H1 (cell line): ENCODE measurements around the gene PRMT1. TPM values are rescaled to one million over a fixed set of nuclear protein-coding genes. Genes with fewer than 3 reads are reported as not detected.

Experiments used
- BACH1 ChIP-seq: IDR thresholded peaks from 2 replicates; pipeline ENCODE4 v1.6.1; 2012; ENCODE audit warnings: low read length, improper control_type of control experiment
- BRCA1 ChIP-seq: IDR thresholded peaks from 2 replicates; pipeline ENCODE4 v1.6.1; 2012; ENCODE audit warnings: low read depth, low read length, improper control_type of control experiment
- CEBPB ChIP-seq: IDR thresholded peaks from 2 replicates; pipeline ENCODE4 v1.6.1; 2012; ENCODE audit warnings: low read depth, low read length
- CTBP2 ChIP-seq: IDR thresholded peaks from 2 replicates; pipeline ENCODE4 v1.7.0; 2011; ENCODE audit warnings: borderline replicate concordance, mild to moderate bottlenecking, moderate library complexity, mixed read lengths, low read length; ENCODE audit not compliant: insufficient read depth, insufficient read length
- EP300 ChIP-seq, 2 experiments: IDR thresholded peaks; 1 replicate in 1 of 2; 2 replicates in 1 of 2; pipeline ENCODE4 v1.6.1; 2011 to 2012; ENCODE audit warnings: low read depth in 2 of 2, low read length in 2 of 2, mild to moderate bottlenecking in 2 of 2, borderline replicate concordance in 1 of 2, inconsistent platforms in 1 of 2, moderate library complexity in 1 of 2
- GABPA ChIP-seq: IDR thresholded peaks from 2 replicates; pipeline ENCODE4 v1.6.1; 2011; ENCODE audit warnings: mild to moderate bottlenecking, low read length, moderate library complexity, borderline replicate concordance; ENCODE audit not compliant: insufficient read depth
- GTF2F1 ChIP-seq: IDR thresholded peaks from 2 replicates; pipeline ENCODE4 v1.6.1; 2012; ENCODE audit warnings: low read depth, low read length, improper control_type of control experiment, borderline replicate concordance
- KDM4A ChIP-seq: IDR thresholded peaks from one replicate; pipeline ENCODE4 v1.7.1; 2012; ENCODE audit warnings: low read depth, mild to moderate bottlenecking, moderate library complexity, low read length, inconsistent platforms; ENCODE audit not compliant: severe bottlenecking
- MAFK ChIP-seq: IDR thresholded peaks from 2 replicates; pipeline ENCODE4 v1.6.1; 2012; ENCODE audit warnings: low read depth, mild to moderate bottlenecking, improper control_type of control experiment, low read length
- POLR2AphosphoS5 ChIP-seq: IDR thresholded peaks from 2 replicates; pipeline ENCODE4 v1.6.1; 2011; ENCODE audit warnings: low read depth, low read length
- RNF2 ChIP-seq: fragments of 200-900, 300-1000 bp; sonication (generic); IDR thresholded peaks from 2 replicates; pipeline ENCODE4 v1.7.1; 2016; ENCODE audit warnings: borderline replicate concordance, low read depth, mild to moderate bottlenecking, antibody characterized with exemption, low read length; ENCODE audit not compliant: poor library complexity, severe bottlenecking; ENCODE audit errors: missing control alignments
- SAP30 ChIP-seq: fragments of 300-600 bp; sonication (generic); IDR thresholded peaks from 2 replicates; pipeline ENCODE4 v1.7.1; 2012; ENCODE audit warnings: low read length, moderate library complexity, mild to moderate bottlenecking, inconsistent platforms; ENCODE audit not compliant: insufficient read depth, insufficient replicate concordance
- SIN3A ChIP-seq, 2 experiments: IDR thresholded peaks in 1 of 2; conservative IDR thresholded peaks in 1 of 2; 2 replicates each; pipeline ENCODE4 v1.6.1; 2011 to 2012; ENCODE audit warnings: low read length in 2 of 2, improper control_type of control experiment in 1 of 2, low read depth in 1 of 2, mild to moderate bottlenecking in 1 of 2
- TCF12 ChIP-seq: IDR thresholded peaks from 2 replicates; pipeline ENCODE4 v1.6.1; 2011; ENCODE audit warnings: low read depth, mild to moderate bottlenecking, low read length
- YY1 ChIP-seq: IDR thresholded peaks from 2 replicates; pipeline ENCODE4 v1.6.1; 2011; ENCODE audit warnings: low read depth, mild to moderate bottlenecking, low read length
- ZNF274 ChIP-seq: IDR thresholded peaks from 2 replicates; pipeline ENCODE4 v1.7.0; 2012; ENCODE audit warnings: low read length, borderline replicate concordance; ENCODE audit errors: extremely low read depth
- polyA plus RNA-seq, 7 experiments: library from polyadenylated mRNA; depleted of rRNA in 3 of 7; stranded (reverse) in 5 of 7; unstranded in 2 of 7; fragments of >200 nt in 5 of 7; fragments of 200-250 nt in 2 of 7; gene quantifications; 1 replicate in 5 of 7; 2 replicates in 1 of 7; 4 replicates in 1 of 7; pipeline versions ENCODE4 v1.2.1 to v1.2.3, GENCODE V29; 2011 to 2013; ENCODE audit warnings: missing spikeins in 2 of 7, mixed read lengths in 2 of 7
- total RNA-seq: library from RNA; stranded (reverse); fragmentation: NEBNext Ultra II Directional; extraction: Animal tissue kit (Norgen Biotek cat#: 25700); gene quantifications from 2 replicates; pipeline ENCODE4 v1.2.1, GENCODE V29; 2021
- TF ChIP-seq, protein P1 (sequence below), 3 experiments: IDR thresholded peaks; 1 replicate in 2 of 3; 2 replicates in 1 of 3; pipeline versions ENCODE4 v1.5.1 to v1.6.1; 2011; ENCODE audit warnings: low read length in 3 of 3, mild to moderate bottlenecking in 3 of 3, inconsistent platforms in 2 of 3, low read depth in 1 of 3, moderate library complexity in 1 of 3; ENCODE audit not compliant: insufficient read depth in 1 of 3; ENCODE audit errors: control extremely low read depth in 1 of 3
- TF ChIP-seq, protein P2 (sequence below): IDR thresholded peaks from 2 replicates; pipeline ENCODE4 v1.6.1; 2012; ENCODE audit warnings: inconsistent platforms
- TF ChIP-seq, protein P3 (sequence below): IDR thresholded peaks from 2 replicates; pipeline ENCODE4 v1.6.1; 2012; ENCODE audit warnings: low read length, inconsistent platforms

PRMT1 gene
- total and polyA plus RNA-seq, 2 of the 8 experiments (the other 6 are each of a cell fraction or from before 2014, with no cell fraction given): 561 to 1,215 TPM

DNA sequence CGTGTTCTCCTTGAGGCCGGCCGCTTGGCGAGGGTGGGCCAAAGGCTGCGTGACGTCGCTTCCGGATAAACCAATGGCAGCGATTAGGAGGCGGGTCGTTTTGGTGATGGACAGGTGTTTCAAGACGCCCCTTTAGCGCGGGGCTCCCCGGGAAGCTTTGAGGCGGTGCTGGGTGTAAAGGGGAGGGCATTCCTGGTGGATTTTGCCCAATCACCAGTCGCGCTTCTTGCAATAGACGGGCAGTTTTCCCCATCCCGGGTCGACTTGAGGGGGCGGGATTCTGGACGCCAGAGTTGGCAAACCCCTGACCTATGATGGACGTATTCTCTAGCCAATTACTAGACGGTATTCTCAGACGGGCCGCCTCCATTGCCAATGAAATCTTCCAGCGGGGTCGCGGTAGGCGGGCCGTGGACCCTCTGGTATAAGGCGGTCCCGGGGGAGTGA is 264 bp upstream of the PRMT1 start (continued):
- TF ChIP-seq, protein P1, sequence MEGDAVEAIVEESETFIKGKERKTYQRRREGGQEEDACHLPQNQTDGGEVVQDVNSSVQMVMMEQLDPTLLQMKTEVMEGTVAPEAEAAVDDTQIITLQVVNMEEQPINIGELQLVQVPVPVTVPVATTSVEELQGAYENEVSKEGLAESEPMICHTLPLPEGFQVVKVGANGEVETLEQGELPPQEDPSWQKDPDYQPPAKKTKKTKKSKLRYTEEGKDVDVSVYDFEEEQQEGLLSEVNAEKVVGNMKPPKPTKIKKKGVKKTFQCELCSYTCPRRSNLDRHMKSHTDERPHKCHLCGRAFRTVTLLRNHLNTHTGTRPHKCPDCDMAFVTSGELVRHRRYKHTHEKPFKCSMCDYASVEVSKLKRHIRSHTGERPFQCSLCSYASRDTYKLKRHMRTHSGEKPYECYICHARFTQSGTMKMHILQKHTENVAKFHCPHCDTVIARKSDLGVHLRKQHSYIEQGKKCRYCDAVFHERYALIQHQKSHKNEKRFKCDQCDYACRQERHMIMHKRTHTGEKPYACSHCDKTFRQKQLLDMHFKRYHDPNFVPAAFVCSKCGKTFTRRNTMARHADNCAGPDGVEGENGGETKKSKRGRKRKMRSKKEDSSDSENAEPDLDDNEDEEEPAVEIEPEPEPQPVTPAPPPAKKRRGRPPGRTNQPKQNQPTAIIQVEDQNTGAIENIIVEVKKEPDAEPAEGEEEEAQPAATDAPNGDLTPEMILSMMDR (IDR thresholded peaks at IDR 0.05; ENCODE audit: control extremely low read depth in 1 of 3, insufficient read depth in 1 of 3, low read depth in 1 of 3, low read length in 3 of 3): no peak
- TF ChIP-seq MAFK (no peak), CTBP2 (no peak), TCF12 (no peak), CEBPB (0 out of 2 replicates have a peak, but pooled peaks have one; percentile 11), YY1 (no peak), BACH1 (no peak), SIN3A (conservative IDR thresholded peaks at IDR 0.05 in 1 of 2, IDR thresholded peaks at IDR 0.05 in 1 of 2; ENCODE audit: low read depth in 1 of 2, low read length in 2 of 2) (no peak), POLR2AphosphoS5 (no peak), KDM4A (no peak), EP300 (IDR thresholded peaks at IDR 0.05; ENCODE audit: borderline replicate concordance in 1 of 2, low read depth in 2 of 2, low read length in 2 of 2) (no peak), GTF2F1 (no peak), SAP30 (no peak), ZNF274 (no peak), BRCA1 (no peak), GABPA (no peak), RNF2 (no peak)
- TF ChIP-seq, protein P2, sequence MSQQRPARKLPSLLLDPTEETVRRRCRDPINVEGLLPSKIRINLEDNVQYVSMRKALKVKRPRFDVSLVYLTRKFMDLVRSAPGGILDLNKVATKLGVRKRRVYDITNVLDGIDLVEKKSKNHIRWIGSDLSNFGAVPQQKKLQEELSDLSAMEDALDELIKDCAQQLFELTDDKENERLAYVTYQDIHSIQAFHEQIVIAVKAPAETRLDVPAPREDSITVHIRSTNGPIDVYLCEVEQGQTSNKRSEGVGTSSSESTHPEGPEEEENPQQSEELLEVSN: 0 out of 2 replicates have a peak, but pooled peaks have one; percentile 8
- TF ChIP-seq, protein P3, sequence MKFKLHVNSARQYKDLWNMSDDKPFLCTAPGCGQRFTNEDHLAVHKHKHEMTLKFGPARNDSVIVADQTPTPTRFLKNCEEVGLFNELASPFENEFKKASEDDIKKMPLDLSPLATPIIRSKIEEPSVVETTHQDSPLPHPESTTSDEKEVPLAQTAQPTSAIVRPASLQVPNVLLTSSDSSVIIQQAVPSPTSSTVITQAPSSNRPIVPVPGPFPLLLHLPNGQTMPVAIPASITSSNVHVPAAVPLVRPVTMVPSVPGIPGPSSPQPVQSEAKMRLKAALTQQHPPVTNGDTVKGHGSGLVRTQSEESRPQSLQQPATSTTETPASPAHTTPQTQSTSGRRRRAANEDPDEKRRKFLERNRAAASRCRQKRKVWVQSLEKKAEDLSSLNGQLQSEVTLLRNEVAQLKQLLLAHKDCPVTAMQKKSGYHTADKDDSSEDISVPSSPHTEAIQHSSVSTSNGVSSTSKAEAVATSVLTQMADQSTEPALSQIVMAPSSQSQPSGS: peak; percentile 20; the same call in 1 of the 2 replicates
